A673 (cell line): ENCODE measurements around the gene ERMP1. TPM values are rescaled to one million over a fixed set of nuclear protein-coding genes. Genes with fewer than 3 reads are reported as not detected.

Source experiments
- BruUV-seq: library from RNA; stranded (reverse); fragments of 400-500 nt; replicated peaks from 2 replicates; lab custom pipeline; 2021; lab: Mats Ljungman, UMichigan
- CTCF ChIA-PET: fragments of 300-600 bp; sonication (Branson Sonifier 250); formaldehyde crosslinking; loops from one replicate; lab custom pipeline; 2022; ENCODE audit warnings: antibody characterized with exemption; lab: Charles Lee
- POLR2A ChIA-PET: fragments of 300-600 bp; sonication (Branson Sonifier 250); formaldehyde crosslinking; loops from one replicate; lab custom pipeline; 2022; ENCODE audit warnings: antibody characterized with exemption; ENCODE audit not compliant: low non-redundant PET; lab: Charles Lee
- DNase-seq: peaks from one replicate; pipeline ENCODE4 v3.0.0-alpha.2; 2015; ENCODE audit warnings: low spot score
- H3K27ac ChIP-seq: fragments of 200-600 bp; sonication (generic); 2 replicates; pipeline ENCODE4 v1.5.1; 2016; ENCODE audit warnings: mixed run types, low read depth, mild to moderate bottlenecking, mixed read lengths, antibody characterized with exemption, low read length; ENCODE audit not compliant: poor library complexity, severe bottlenecking
- H3K27me3 ChIP-seq: fragments of 200-600 bp; sonication (generic); replicated peaks from 2 replicates; pipeline ENCODE4 v1.6.1; 2017; ENCODE audit warnings: mixed run types, low read depth, mild to moderate bottlenecking, mixed read lengths, antibody characterized with exemption, low read length; ENCODE audit not compliant: insufficient read depth, poor library complexity
- H3K36me3 ChIP-seq: fragments of 200-600 bp; sonication (generic); 2 replicates; pipeline ENCODE4 v1.6.1; 2016; ENCODE audit warnings: mixed run types, mild to moderate bottlenecking, mixed read lengths, antibody characterized with exemption, low read length; ENCODE audit not compliant: insufficient read depth, poor library complexity, severe bottlenecking
- H3K4me1 ChIP-seq: fragments of 200-600 bp; sonication (generic); 2 replicates; pipeline ENCODE4 v1.6.1; 2017; ENCODE audit warnings: mixed run types, mild to moderate bottlenecking, mixed read lengths, antibody characterized with exemption, low read length; ENCODE audit not compliant: insufficient read depth, poor library complexity, severe bottlenecking
- H3K4me3 ChIP-seq: fragments of 200-600 bp; sonication (generic); 2 replicates; pipeline ENCODE4 v1.5.1; 2016; ENCODE audit warnings: low read depth, mixed run types, mild to moderate bottlenecking, mixed read lengths, low read length; ENCODE audit not compliant: poor library complexity, severe bottlenecking
- H3K9me3 ChIP-seq: fragments of 200-600 bp; sonication (generic); 2 replicates; pipeline ENCODE4 v1.6.1; 2016; ENCODE audit warnings: mixed run types, low read depth, mild to moderate bottlenecking, mixed read lengths, antibody characterized with exemption, low read length; ENCODE audit not compliant: poor library complexity, severe bottlenecking
- EZH2 ChIP-seq: fragments of 200-600 bp; sonication (generic); IDR thresholded peaks from 2 replicates; pipeline ENCODE4 v1.6.1; 2017; ENCODE audit warnings: borderline replicate concordance, low read depth, mild to moderate bottlenecking, mixed read lengths, antibody characterized with exemption, low read length; ENCODE audit not compliant: poor library complexity, severe bottlenecking
- intact Hi-C: fragments of 100-400 bp; cut with micrococcal nuclease; formaldehyde crosslinking; loops from one replicate; pipeline ENCODE4 v1.10.0; 2022; ENCODE audit not compliant: unreplicated experiment
- total RNA-seq: library from RNA; stranded (reverse); gene quantifications from 2 replicates; pipeline ENCODE4 v1.2.3, GENCODE V29; 2021
- TF ChIP-seq, protein P1 (sequence below): fragments of 300-800, 200-600 bp; sonication (generic); conservative IDR thresholded peaks from 2 replicates; pipeline ENCODE4 v1.5.1; 2017; ENCODE audit warnings: low read depth, mild to moderate bottlenecking, antibody characterized with exemption, low read length, moderate library complexity, mixed read lengths

The ERMP1 gene
- total RNA-seq, 1 experiment from 2014 or later, result 11.5 TPM

GRCh38 chr9:5854063-5854790 lies 21.3 kb upstream of the ERMP1 start:
- H3K27me3 ChIP-seq, result no peaks in the 10 kb centered on the region
- no peak overlapping the region for H3K27ac ChIP-seq
- intact Hi-C loops, result no loop called here
- H3K4me3 ChIP-seq, result no peak overlapping the region
- no peaks in the 10 kb centered on the region for H3K9me3 ChIP-seq
- ChIA-PET POLR2A (no interaction called here), CTCF (no interaction called here)
- TF ChIP-seq EZH2, result no peak
- TF ChIP-seq, protein P1, sequence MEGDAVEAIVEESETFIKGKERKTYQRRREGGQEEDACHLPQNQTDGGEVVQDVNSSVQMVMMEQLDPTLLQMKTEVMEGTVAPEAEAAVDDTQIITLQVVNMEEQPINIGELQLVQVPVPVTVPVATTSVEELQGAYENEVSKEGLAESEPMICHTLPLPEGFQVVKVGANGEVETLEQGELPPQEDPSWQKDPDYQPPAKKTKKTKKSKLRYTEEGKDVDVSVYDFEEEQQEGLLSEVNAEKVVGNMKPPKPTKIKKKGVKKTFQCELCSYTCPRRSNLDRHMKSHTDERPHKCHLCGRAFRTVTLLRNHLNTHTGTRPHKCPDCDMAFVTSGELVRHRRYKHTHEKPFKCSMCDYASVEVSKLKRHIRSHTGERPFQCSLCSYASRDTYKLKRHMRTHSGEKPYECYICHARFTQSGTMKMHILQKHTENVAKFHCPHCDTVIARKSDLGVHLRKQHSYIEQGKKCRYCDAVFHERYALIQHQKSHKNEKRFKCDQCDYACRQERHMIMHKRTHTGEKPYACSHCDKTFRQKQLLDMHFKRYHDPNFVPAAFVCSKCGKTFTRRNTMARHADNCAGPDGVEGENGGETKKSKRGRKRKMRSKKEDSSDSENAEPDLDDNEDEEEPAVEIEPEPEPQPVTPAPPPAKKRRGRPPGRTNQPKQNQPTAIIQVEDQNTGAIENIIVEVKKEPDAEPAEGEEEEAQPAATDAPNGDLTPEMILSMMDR, result no peak
- no peaks in the 10 kb centered on the region for H3K36me3 ChIP-seq
- H3K4me1 ChIP-seq, result no peaks in the 10 kb centered on the region
- BruUV-seq, result no TSS peak
- DNase-seq, result no peak

DNA sequence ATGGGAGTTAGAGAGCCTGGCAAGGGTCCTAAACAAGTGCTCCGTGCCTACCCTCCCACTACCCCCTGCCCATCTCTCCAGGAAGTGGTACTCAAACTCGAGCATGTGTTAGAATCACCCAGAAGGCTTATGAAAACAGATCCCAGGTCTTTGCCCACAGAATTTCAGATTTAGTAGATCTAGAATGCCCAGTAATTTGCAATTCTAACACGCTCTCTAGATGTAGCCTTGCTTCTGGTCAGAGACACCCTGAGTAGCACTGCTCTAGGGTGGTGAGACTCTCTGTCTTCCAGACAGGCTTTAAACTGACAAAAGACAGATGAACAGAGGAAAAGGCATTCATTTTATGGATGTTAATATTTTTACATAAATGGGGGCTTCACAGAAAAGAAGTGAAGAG lies 20.7 kb upstream of the ERMP1 start:
- Histone ChIP-seq H3K27ac (no peak overlapping the region), H3K36me3 (no peaks in the 10 kb centered on the region), H3K4me3 (no peak overlapping the region), H3K4me1 (no peaks in the 10 kb centered on the region), H3K9me3 (no peaks in the 10 kb centered on the region), H3K27me3 (no peaks in the 10 kb centered on the region)
- no TSS peak for BruUV-seq
- TF ChIP-seq, protein P1, result no peak
- TF ChIP-seq EZH2, result no peak
- intact Hi-C loops, result no loop called here
- CTCF ChIA-PET, result no interaction called here
- DNase-seq, result no peak
- POLR2A ChIA-PET, result no interaction called here

- Histone ChIP-seq H3K9me3 (no peaks in the 10 kb centered on the region), H3K36me3 (no peaks in the 10 kb centered on the region), H3K27ac (no peak overlapping the region), H3K4me1 (no peaks in the 10 kb centered on the region), H3K27me3 (no peaks in the 10 kb centered on the region), H3K4me3 (no peak overlapping the region)
- DNase-seq, result no peak
- ChIA-PET POLR2A (no interaction called here), CTCF (no interaction called here)
- TF ChIP-seq EZH2, result no peak
- TF ChIP-seq, protein P1, result no peak
- intact Hi-C loops, result no loop called here
- BruUV-seq, result no TSS peak
Measured at GRCh38 chr9:5852987-5853386, 20.1 kb upstream of the ERMP1 start.
